SK-N-SH (cell line): Measurements from ENCODE around the gene MVB12B. TPM values are rescaled to one million over a fixed set of nuclear protein-coding genes. Genes with fewer than 3 reads are reported as not detected.

Experiments
- CTCF ChIA-PET: fragments of 300-600, 350-600 bp; formaldehyde crosslinking; extraction: SDS; loops from one replicate; lab custom pipeline; 2021; lab: Yijun Ruan, JAX
- POLR2A ChIA-PET: fragments of 350-600 bp; sonication (Branson Sonifier 250); formaldehyde crosslinking; extraction: SDS; loops from one replicate; lab custom pipeline; 2020; ENCODE audit warnings: antibody characterized with exemption, inconsistent platforms; lab: Yijun Ruan, JAX
- DNase-seq: peaks from one replicate; pipeline ENCODE4 v3.0.0; 2012
- H2AFZ ChIP-seq: fragments of 200-600 bp; sonication (generic); 2 replicates; pipeline ENCODE4 v1.8.1; 2016; ENCODE audit warnings: antibody characterized with exemption, mild to moderate bottlenecking, low read depth
- H3F3A ChIP-seq: fragments of 200-600 bp; sonication (generic); replicated peaks from 2 replicates; pipeline ENCODE3; 2016; ENCODE audit warnings: antibody characterized with exemption, mild to moderate bottlenecking; ENCODE audit not compliant: insufficient read depth
- H3K27ac ChIP-seq, 2 experiments: fragments of 200-500 bp in 1 of 2; fragments of 200-600 bp in 1 of 2; sonication (Bioruptor generic) in 1 of 2; sonication (generic), shearing (Covaris generic) in 1 of 2; 2 replicates each; pipeline versions ENCODE4 v1.5.1 to v1.6.1; 2014 to 2016; ENCODE audit warnings: low read depth in 2 of 2, inconsistent platforms in 1 of 2, low read length in 1 of 2, mild to moderate bottlenecking in 1 of 2, mixed read lengths in 1 of 2
- H3K27me3 ChIP-seq: fragments of 200-600 bp; sonication (generic), shearing (Covaris generic); 2 replicates; pipeline ENCODE4 v1.6.1; 2016; ENCODE audit warnings: mixed run types; ENCODE audit not compliant: insufficient read depth
- H3K36me3 ChIP-seq, 2 experiments: fragments of 200-500 bp in 1 of 2; fragments of 200-600 bp in 1 of 2; sonication (Bioruptor generic) in 1 of 2; sonication (generic) in 1 of 2; replicated peaks in 1 of 2; 2 replicates each; pipeline versions ENCODE3 to v1.5.1; 2014 to 2016; ENCODE audit warnings: low read length in 1 of 2, mild to moderate bottlenecking in 1 of 2; ENCODE audit not compliant: insufficient read depth in 2 of 2, control insufficient read depth in 1 of 2
- H3K4me1 ChIP-seq, 2 experiments: fragments of 200-500 bp in 1 of 2; fragments of 200-600 bp in 1 of 2; sonication (Bioruptor generic) in 1 of 2; sonication (generic), shearing (Covaris generic) in 1 of 2; 2 replicates each; pipeline versions ENCODE4 v1.5.1 to v1.6.1; 2014 to 2016; ENCODE audit warnings: low read depth in 1 of 2, low read length in 1 of 2, mixed run types in 1 of 2; ENCODE audit not compliant: insufficient read depth in 2 of 2, control insufficient read depth in 1 of 2
- H3K4me2 ChIP-seq: fragments of 200-600 bp; sonication (generic), shearing (Covaris generic); 2 replicates; pipeline ENCODE4 v1.6.1; 2017; ENCODE audit warnings: mixed run types
- H3K4me3 ChIP-seq, 2 experiments: fragments of 200-500 bp in 1 of 2; fragments of 200-600 bp in 1 of 2; sonication (Bioruptor generic) in 1 of 2; sonication (generic), shearing (Covaris generic) in 1 of 2; 2 replicates each; pipeline versions ENCODE4 v1.5.1 to v1.8.1; 2014 to 2016; ENCODE audit warnings: low read depth in 2 of 2, inconsistent platforms in 1 of 2, low read length in 1 of 2, mild to moderate bottlenecking in 1 of 2, mixed read lengths in 1 of 2, moderate library complexity in 1 of 2
- H3K79me2 ChIP-seq: fragments of 200-600 bp; sonication (generic); 2 replicates; pipeline ENCODE4 v1.8.1; 2017; ENCODE audit warnings: mild to moderate bottlenecking; ENCODE audit not compliant: insufficient read depth
- H3K9ac ChIP-seq: fragments of 200-600 bp; sonication (generic); 2 replicates; pipeline ENCODE4 v1.6.1; 2017; ENCODE audit warnings: mixed run types
- H3K9me2 ChIP-seq: fragments of 200-600 bp; sonication (generic); 2 replicates; pipeline ENCODE4 v1.6.1; 2017; ENCODE audit warnings: mixed run types
- H3K9me3 ChIP-seq: fragments of 200-600 bp; sonication (generic); 2 replicates; pipeline ENCODE4 v1.6.1; 2017; ENCODE audit warnings: mixed run types, mild to moderate bottlenecking, moderate library complexity
- H4K20me1 ChIP-seq: fragments of 200-600 bp; sonication (generic); 2 replicates; pipeline ENCODE4 v1.6.1; 2017; ENCODE audit warnings: mild to moderate bottlenecking, mixed run types; ENCODE audit not compliant: insufficient read depth
- CHD2 ChIP-seq: fragments of 150-350 bp; IDR thresholded peaks from 2 replicates; pipeline ENCODE4 v1.6.1; 2018; ENCODE audit warnings: low read length; ENCODE audit not compliant: partially characterized antibody
- CTCF ChIP-seq: fragments of 200-600 bp; sonication (generic); IDR thresholded peaks from 2 replicates; pipeline ENCODE4 v1.6.1; 2017; ENCODE audit warnings: antibody characterized with exemption, mild to moderate bottlenecking, moderate library complexity
- ELF1 ChIP-seq: IDR thresholded peaks from 2 replicates; pipeline ENCODE4 v1.4.0; 2012
- EZH2phosphoT487 ChIP-seq: fragments of 200-600 bp; sonication (generic); IDR thresholded peaks from 2 replicates; pipeline ENCODE4 v1.6.1; 2017; ENCODE audit warnings: low read depth, mixed run types, mild to moderate bottlenecking, antibody characterized with exemption, moderate library complexity, borderline replicate concordance
- FOSL2 ChIP-seq: IDR thresholded peaks from 2 replicates; pipeline ENCODE4 v1.4.0; 2012; ENCODE audit warnings: low read depth, mild to moderate bottlenecking, moderate library complexity, borderline replicate concordance
- GABPA ChIP-seq: IDR thresholded peaks from 2 replicates; pipeline ENCODE4 v1.4.0; 2012; ENCODE audit warnings: low read depth, mild to moderate bottlenecking
- GATA2 ChIP-seq: sonication (generic); formaldehyde crosslinking; IDR thresholded peaks from 2 replicates; pipeline ENCODE4 v1.5.0; 2020; ENCODE audit warnings: mild to moderate bottlenecking, missing genetic modification reagents
- IRF3 ChIP-seq: fragments of 150-350 bp; IDR thresholded peaks from 2 replicates; pipeline ENCODE4 v1.6.1; 2016; ENCODE audit warnings: mild to moderate bottlenecking, low read depth, low read length
- MAX ChIP-seq: IDR thresholded peaks from 2 replicates; pipeline ENCODE4 v1.4.0; 2012; ENCODE audit warnings: low read depth
- NRF1 ChIP-seq: IDR thresholded peaks from 2 replicates; pipeline ENCODE4 v1.6.1; 2012; ENCODE audit warnings: low read depth, mild to moderate bottlenecking, low read length
- POLR2AphosphoS5 ChIP-seq: IDR thresholded peaks from 2 replicates; pipeline ENCODE4 v1.6.1; 2012; ENCODE audit warnings: low read depth, low read length
- RCOR1 ChIP-seq: fragments of 150-350 bp; IDR thresholded peaks from 2 replicates; pipeline ENCODE4 v1.6.1; 2017; ENCODE audit warnings: antibody characterized with exemption, low read length
- REST ChIP-seq: IDR thresholded peaks from 2 replicates; pipeline ENCODE4 v1.6.1; 2012; ENCODE audit warnings: mild to moderate bottlenecking, low read depth, low read length, moderate library complexity
- RFX5 ChIP-seq: IDR thresholded peaks from 2 replicates; pipeline ENCODE4 v1.6.1; 2012; ENCODE audit warnings: mild to moderate bottlenecking, improper control_type of control experiment, low read length
- RXRA ChIP-seq: IDR thresholded peaks from 2 replicates; pipeline ENCODE4 v1.4.0; 2012; ENCODE audit warnings: low read depth, mild to moderate bottlenecking, borderline replicate concordance
- TAF1 ChIP-seq: IDR thresholded peaks from 2 replicates; pipeline ENCODE4 v1.6.1; 2012; ENCODE audit warnings: low read depth, mild to moderate bottlenecking, low read length, moderate library complexity, borderline replicate concordance
- TCF12 ChIP-seq: IDR thresholded peaks from 2 replicates; pipeline ENCODE4 v1.4.0; 2012
- TEAD4 ChIP-seq: IDR thresholded peaks from 2 replicates; pipeline ENCODE4 v1.4.0; 2012; ENCODE audit warnings: mild to moderate bottlenecking, borderline replicate concordance; ENCODE audit not compliant: insufficient read depth
- YY1 ChIP-seq: IDR thresholded peaks from 2 replicates; pipeline ENCODE4 v1.4.0; 2012; ENCODE audit warnings: low read depth, mild to moderate bottlenecking
- WGBS: methylation state at CpG from one replicate; pipeline ENCODE4 v1.1.6; 2017; ENCODE audit warnings: low lambda C conversion rate; 5-methylcytosine and 5-hydroxymethylcytosine counted together
- polyA plus RNA-seq, 3 experiments: library from polyadenylated mRNA; depleted of rRNA; stranded (reverse); fragments of >200 nt; gene quantifications; 2 replicates each; pipeline ENCODE4 v1.2.3, GENCODE V29; 2012
- TF ChIP-seq, protein P1 (sequence below): IDR thresholded peaks from 2 replicates; pipeline ENCODE4 v1.4.0; 2012; ENCODE audit warnings: low read depth, borderline replicate concordance
- TF ChIP-seq, protein P2 (sequence below): IDR thresholded peaks from 2 replicates; pipeline ENCODE4 v1.4.0; 2012; ENCODE audit warnings: low read depth, borderline replicate concordance

The MVB12B gene
- polyA plus RNA-seq, 1 of the 3 experiments (the other 2 are of a cell fraction) = 5.1 TPM

GRCh38 chr9:126454795-126455194 lies 128.2 kb downstream of the MVB12B start (continued):
- no peak for TF ChIP-seq FOSL2
- no peak for TF ChIP-seq EZH2phosphoT487

GRCh38 chr9:126456441-126457174 lies 130.0 kb downstream of the MVB12B start:
- Histone ChIP-seq H3K9me2 (no peaks in the 10 kb centered on the region), H3K4me3 (no peak overlapping the region), H3K9me3 (no peaks in the 10 kb centered on the region), H3K4me2 (no peak overlapping the region), H3K4me1 (no peaks in the 10 kb centered on the region; a peak in 1 of 4 replicates), H4K20me1 (no peaks in the 10 kb centered on the region), H3K36me3 (peaks cover 0 to 2% of the 10 kb centered on the region in 2 experiments), H3K79me2 (no peaks in the 10 kb centered on the region), H3K27ac (no peak overlapping the region), H3K27me3 (no peaks in the 10 kb centered on the region), H2AFZ (no peak overlapping the region), H3F3A (no peaks in the 10 kb centered on the region), H3K9ac (no peak overlapping the region)
- TF ChIP-seq CHD2 (no peak), TCF12 (no peak), ELF1 (no peak), RCOR1 (no peak), GABPA (no peak), POLR2AphosphoS5 (no peak), CTCF (no peak), IRF3 (no peak), RFX5 (no peak), RXRA (no peak), MAX (no peak), NRF1 (no peak), YY1 (no peak), GATA2 (CRISPR knock-in tag) (no peak), REST (no peak), TEAD4 (no peak), TAF1 (no peak)
- TF ChIP-seq, protein P1, sequence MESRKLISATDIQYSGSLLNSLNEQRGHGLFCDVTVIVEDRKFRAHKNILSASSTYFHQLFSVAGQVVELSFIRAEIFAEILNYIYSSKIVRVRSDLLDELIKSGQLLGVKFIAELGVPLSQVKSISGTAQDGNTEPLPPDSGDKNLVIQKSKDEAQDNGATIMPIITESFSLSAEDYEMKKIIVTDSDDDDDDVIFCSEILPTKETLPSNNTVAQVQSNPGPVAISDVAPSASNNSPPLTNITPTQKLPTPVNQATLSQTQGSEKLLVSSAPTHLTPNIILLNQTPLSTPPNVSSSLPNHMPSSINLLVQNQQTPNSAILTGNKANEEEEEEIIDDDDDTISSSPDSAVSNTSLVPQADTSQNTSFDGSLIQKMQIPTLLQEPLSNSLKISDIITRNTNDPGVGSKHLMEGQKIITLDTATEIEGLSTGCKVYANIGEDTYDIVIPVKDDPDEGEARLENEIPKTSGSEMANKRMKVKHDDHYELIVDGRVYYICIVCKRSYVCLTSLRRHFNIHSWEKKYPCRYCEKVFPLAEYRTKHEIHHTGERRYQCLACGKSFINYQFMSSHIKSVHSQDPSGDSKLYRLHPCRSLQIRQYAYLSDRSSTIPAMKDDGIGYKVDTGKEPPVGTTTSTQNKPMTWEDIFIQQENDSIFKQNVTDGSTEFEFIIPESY = no peak
- TF ChIP-seq, protein P2, sequence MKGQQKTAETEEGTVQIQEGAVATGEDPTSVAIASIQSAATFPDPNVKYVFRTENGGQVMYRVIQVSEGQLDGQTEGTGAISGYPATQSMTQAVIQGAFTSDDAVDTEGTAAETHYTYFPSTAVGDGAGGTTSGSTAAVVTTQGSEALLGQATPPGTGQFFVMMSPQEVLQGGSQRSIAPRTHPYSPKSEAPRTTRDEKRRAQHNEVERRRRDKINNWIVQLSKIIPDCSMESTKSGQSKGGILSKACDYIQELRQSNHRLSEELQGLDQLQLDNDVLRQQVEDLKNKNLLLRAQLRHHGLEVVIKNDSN = no peak
- POLR2A ChIA-PET = no interaction called here
- CTCF ChIA-PET = interaction anchor here (1.3 to 3.0 kb wide), 4 partner anchors 35 to 101 kb away, joined by 4 to 13 read pairs (median 6); no protein-coding TSS in a partner anchor
- no peak for DNase-seq
- 90% methylated on average over 16 of the region's 16 CpGs for WGBS
